GM23248 (cell line): ENCODE results near the gene OCLN. TPM values are rescaled to one million over a fixed set of nuclear protein-coding genes. Genes with fewer than 3 reads are reported as not detected.

ENCODE experiments used
- DNase-seq: peaks from one replicate; pipeline ENCODE4 v3.0.0-alpha.2; 2015
- H2AFZ ChIP-seq: fragments of 200-600 bp; sonication (generic); 2 replicates; pipeline ENCODE4 v1.6.1; 2016; ENCODE audit warnings: antibody characterized with exemption
- H3F3A ChIP-seq: fragments of 200-600 bp; sonication (generic); 2 replicates; pipeline ENCODE4 v1.6.1; 2016; ENCODE audit warnings: mild to moderate bottlenecking, antibody characterized with exemption, mixed run types; ENCODE audit not compliant: insufficient read depth
- H3K27ac ChIP-seq: fragments of 200-600 bp; sonication (generic); 2 replicates; pipeline ENCODE4 v1.5.1; 2016; ENCODE audit warnings: mild to moderate bottlenecking
- H3K27me3 ChIP-seq: fragments of 200-600 bp; sonication (generic); replicated peaks from 2 replicates; pipeline ENCODE4 v1.6.1; 2016; ENCODE audit warnings: mild to moderate bottlenecking; ENCODE audit not compliant: insufficient read depth
- H3K36me3 ChIP-seq: fragments of 200-600 bp; sonication (generic); 2 replicates; pipeline ENCODE4 v1.6.1; 2016; ENCODE audit warnings: low read depth, mild to moderate bottlenecking
- H3K4me1 ChIP-seq: fragments of 200-600 bp; sonication (generic); 2 replicates; pipeline ENCODE4 v1.6.1; 2016; ENCODE audit warnings: mild to moderate bottlenecking; ENCODE audit not compliant: insufficient read depth
- H3K4me2 ChIP-seq: fragments of 200-600 bp; sonication (generic); one replicate; pipeline ENCODE4 v1.6.1; 2016; ENCODE audit warnings: mild to moderate bottlenecking; ENCODE audit not compliant: unreplicated experiment
- H3K4me3 ChIP-seq: fragments of 200-600 bp; sonication (generic); 2 replicates; pipeline ENCODE4 v1.5.1; 2016; ENCODE audit warnings: mild to moderate bottlenecking
- H3K79me2 ChIP-seq: fragments of 200-600 bp; sonication (generic); 2 replicates; pipeline ENCODE4 v1.6.1; 2016; ENCODE audit warnings: mild to moderate bottlenecking; ENCODE audit not compliant: insufficient read depth
- H3K9ac ChIP-seq: fragments of 200-600 bp; sonication (generic); 2 replicates; pipeline ENCODE4 v1.6.1; 2016; ENCODE audit warnings: mild to moderate bottlenecking
- H3K9me2 ChIP-seq: fragments of 200-600 bp; sonication (generic); 2 replicates; pipeline ENCODE4 v1.6.1; 2016; ENCODE audit warnings: mixed run types, mild to moderate bottlenecking, moderate library complexity; ENCODE audit not compliant: insufficient read depth
- H3K9me3 ChIP-seq: fragments of 200-600 bp; sonication (generic); one replicate; pipeline ENCODE4 v1.6.1; 2017; ENCODE audit warnings: low read depth
- H4K20me1 ChIP-seq: fragments of 200-600 bp; sonication (generic); 2 replicates; pipeline ENCODE4 v1.6.0; 2016; ENCODE audit not compliant: insufficient read depth
- EZH2 ChIP-seq: fragments of 200-600 bp; sonication (generic); IDR thresholded peaks from 2 replicates; pipeline ENCODE4 v1.6.1; 2018; ENCODE audit warnings: antibody characterized with exemption, mild to moderate bottlenecking; ENCODE audit not compliant: insufficient read depth, poor library complexity, severe bottlenecking
- EZH2phosphoT487 ChIP-seq: fragments of 200-600 bp; sonication (generic); IDR thresholded peaks from 2 replicates; pipeline ENCODE4 v1.6.1; 2018; ENCODE audit warnings: antibody characterized with exemption, moderate library complexity, mild to moderate bottlenecking, low read depth; ENCODE audit not compliant: insufficient read depth
- WGBS, 2 experiments: methylation state at CpG; one replicate each; pipeline ENCODE4 v1.1.6; 2015 to 2017; ENCODE audit warnings: low lambda C conversion rate in 2 of 2, low coverage in 1 of 2; ENCODE audit errors: missing lambda C conversion rate in 2 of 2; 5-methylcytosine and 5-hydroxymethylcytosine counted together
- in situ Hi-C: fragments of 300-500 bp; cut with MboI; formaldehyde crosslinking; loops from 2 replicates; pipeline ENCODE4 v1.15.0; 2020
- polyA plus RNA-seq: library from polyadenylated mRNA; unstranded; fragments of >200 nt; fragmentation: Nextera tagmentation; extraction: Ambion mirVana; gene quantifications from 2 replicates; pipeline ENCODE4 v1.2.1, GENCODE V29; 2016
- total RNA-seq: library from RNA; depleted of rRNA; stranded (reverse); fragments of >200 nt; shearing (Covaris generic); gene quantifications from 2 replicates; pipeline ENCODE4 v1.2.3, GENCODE V29; 2014

Gene OCLN
- total and polyA plus RNA-seq, 2 experiments from 2014 or later = 0.59 to 1.7 TPM

DNA sequence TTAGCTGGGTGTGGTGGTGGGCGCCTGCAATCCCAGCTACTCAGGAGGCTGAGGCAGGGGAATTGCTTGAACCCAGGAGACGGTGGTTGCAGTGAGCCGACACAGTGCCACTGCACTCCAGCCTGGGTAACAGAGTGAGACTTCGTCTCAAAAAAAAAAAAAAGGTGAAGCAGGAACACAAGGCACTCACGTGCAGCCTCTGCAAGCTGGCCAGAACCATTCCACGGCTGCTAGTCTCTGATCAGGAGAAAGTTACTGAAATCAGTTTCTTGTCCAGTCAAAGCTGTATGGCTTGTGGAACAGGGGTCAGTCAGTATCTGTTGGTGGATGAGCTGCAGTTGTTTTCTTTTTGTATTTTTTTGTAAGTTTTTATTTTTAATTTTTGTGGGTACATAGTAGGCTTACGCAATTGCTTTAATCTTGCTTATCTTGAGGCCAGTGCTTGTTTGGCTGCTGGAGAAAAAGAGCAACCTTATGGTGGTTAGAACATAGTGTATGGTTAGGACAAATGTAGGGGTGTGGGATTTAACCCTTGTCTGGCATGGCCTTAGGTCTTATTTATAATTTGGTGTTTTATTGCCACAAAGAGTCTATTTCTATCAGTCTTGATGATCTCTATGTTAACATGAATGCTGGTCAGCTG, 34.7 kb downstream of the OCLN start:
- no peak for TF ChIP-seq EZH2
- TF ChIP-seq EZH2phosphoT487 = no peak
- Histone ChIP-seq H3K4me1 (no peaks in the 10 kb centered on the region), H3K79me2 (no peaks in the 10 kb centered on the region), H3K4me3 (no peak overlapping the region), H3K9me2 (no peaks in the 10 kb centered on the region), H3K4me2 (no peak overlapping the region), H3K36me3 (no peaks in the 10 kb centered on the region), H3K27me3 (no peaks in the 10 kb centered on the region), H3K27ac (no peak overlapping the region), H3K9me3 (no peaks in the 10 kb centered on the region), H2AFZ (no peak overlapping the region), H3F3A (no peaks in the 10 kb centered on the region), H4K20me1 (no peaks in the 10 kb centered on the region), H3K9ac (no peak overlapping the region)
- DNase-seq = no peak
- in situ Hi-C loops = no loop called here
- WGBS, 2 experiments = 82 to 87% methylated on average over 6 to 7 of the region's 7 CpGs

DNA sequence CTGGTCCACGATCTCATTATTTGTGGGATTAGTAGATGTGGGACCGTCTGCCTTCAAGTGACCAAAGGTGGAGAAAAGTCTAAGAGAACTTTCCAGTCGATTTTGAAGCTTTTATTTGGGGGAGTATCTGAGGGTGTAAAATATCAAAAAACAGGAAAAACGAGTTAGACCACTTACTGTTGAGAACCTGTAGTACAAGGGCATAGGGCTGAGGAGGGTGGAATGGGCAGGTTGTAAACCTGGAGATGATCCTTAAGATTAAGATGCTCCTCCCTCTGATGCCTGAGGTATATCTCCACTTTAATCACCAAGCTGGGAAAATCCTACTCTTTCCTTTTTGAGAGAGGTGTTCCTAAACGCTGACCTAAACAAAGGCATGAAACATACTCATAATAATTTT, 35.4 kb downstream of the OCLN start:
- no peaks in the 10 kb centered on the region for H3K9me2 ChIP-seq
- H3K27ac ChIP-seq = no peak overlapping the region
- H3F3A ChIP-seq = no peaks in the 10 kb centered on the region
- TF ChIP-seq EZH2phosphoT487 = no peak
- no peak for TF ChIP-seq EZH2
- H4K20me1 ChIP-seq = no peaks in the 10 kb centered on the region
- H3K4me2 ChIP-seq = no peak overlapping the region
- no peaks in the 10 kb centered on the region for H3K4me1 ChIP-seq
- H3K9me3 ChIP-seq = no peaks in the 10 kb centered on the region
- in situ Hi-C loops = no loop called here
- H2AFZ ChIP-seq = no peak overlapping the region
- WGBS, 2 experiments = 64 to 66% methylated on average over 5 of the region's 5 CpGs
- DNase-seq = no peak
- no peaks in the 10 kb centered on the region for H3K79me2 ChIP-seq
- no peaks in the 10 kb centered on the region for H3K27me3 ChIP-seq
- H3K36me3 ChIP-seq = no peaks in the 10 kb centered on the region
- no peak overlapping the region for H3K9ac ChIP-seq
- H3K4me3 ChIP-seq = no peak overlapping the region

- Histone ChIP-seq H3K4me2 (no peak overlapping the region), H2AFZ (no peak overlapping the region), H4K20me1 (no peaks in the 10 kb centered on the region), H3K9me2 (no peaks in the 10 kb centered on the region), H3K36me3 (no peaks in the 10 kb centered on the region), H3K27me3 (no peaks in the 10 kb centered on the region), H3K4me3 (no peak overlapping the region), H3K79me2 (no peaks in the 10 kb centered on the region), H3K9me3 (no peaks in the 10 kb centered on the region), H3F3A (no peaks in the 10 kb centered on the region), H3K4me1 (no peaks in the 10 kb centered on the region), H3K27ac (no peak overlapping the region), H3K9ac (no peak overlapping the region)
- TF ChIP-seq EZH2phosphoT487 = no peak
- no peak for TF ChIP-seq EZH2
- 73 to 75% methylated on average over 4 of the region's 4 CpGs for WGBS, 2 experiments
- no peak for DNase-seq
- in situ Hi-C loops = no loop called here
Observed at GRCh38 chr5:69528609-69529008, 36.0 kb downstream of the OCLN start.

DNA sequence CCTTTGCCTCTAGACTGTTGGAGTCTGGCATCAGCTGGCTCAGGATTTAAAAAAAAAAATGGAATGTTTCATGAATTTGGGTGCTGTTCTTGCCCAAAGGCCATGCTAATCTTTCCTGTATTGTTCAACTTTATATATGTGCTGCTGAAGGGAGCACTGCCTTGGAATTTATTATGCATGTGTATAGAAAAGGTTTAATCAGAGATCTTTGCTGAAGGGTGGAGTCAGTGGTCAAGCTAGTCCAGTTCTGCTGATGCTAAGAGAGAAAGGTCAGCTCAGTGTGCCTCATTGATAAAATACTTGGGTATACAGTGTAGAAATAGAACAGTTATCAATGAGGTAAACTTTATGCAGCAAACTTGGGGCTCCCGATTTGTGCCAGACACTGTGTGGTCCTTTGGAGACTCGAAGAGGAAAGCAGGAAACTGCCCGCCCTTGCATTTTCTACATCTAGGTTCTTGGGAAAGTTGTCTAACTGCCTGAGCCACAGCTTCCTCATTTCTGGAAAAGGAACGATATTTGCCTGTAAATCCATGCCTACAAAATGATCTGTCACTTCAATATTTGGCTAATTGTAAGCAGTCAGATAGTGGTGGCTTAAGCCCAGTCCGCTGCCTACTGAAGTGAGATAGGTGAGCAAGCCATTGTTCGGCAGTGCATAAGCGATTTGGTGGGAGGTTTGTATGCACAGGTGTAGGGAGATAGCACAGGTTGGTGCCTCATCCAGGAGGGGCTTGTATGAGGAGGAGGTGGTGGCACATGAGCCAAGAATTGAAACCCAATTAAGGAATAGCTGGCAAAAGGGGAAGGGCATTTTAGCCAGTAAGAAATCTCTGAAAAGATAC, 38.2 kb downstream of the OCLN start:
- H3K36me3 ChIP-seq = no peaks in the 10 kb centered on the region
- H3K9me2 ChIP-seq = no peaks in the 10 kb centered on the region
- no peaks in the 10 kb centered on the region for H3F3A ChIP-seq
- WGBS, 2 experiments = 91 to 92% methylated on average over 7 of the region's 7 CpGs
- in situ Hi-C loops = no loop called here
- no peaks in the 10 kb centered on the region for H3K79me2 ChIP-seq
- H4K20me1 ChIP-seq = no peaks in the 10 kb centered on the region
- no peaks in the 10 kb centered on the region for H3K9me3 ChIP-seq
- no peak for DNase-seq
- H3K27me3 ChIP-seq = no peaks in the 10 kb centered on the region
- no peak overlapping the region for H3K9ac ChIP-seq
- no peak overlapping the region for H3K27ac ChIP-seq
- TF ChIP-seq EZH2 (no peak), EZH2phosphoT487 (no peak)
- H3K4me2 ChIP-seq = no peak overlapping the region
- H2AFZ ChIP-seq = no peak overlapping the region
- no peaks in the 10 kb centered on the region for H3K4me1 ChIP-seq
- no peak overlapping the region for H3K4me3 ChIP-seq
